CD4-positive, alpha-beta T cell treated with Interleukin-12 subunit alpha and Interleukin-12 subunit beta, for 1 hour (primary cell): ENCODE data around the gene L3MBTL4.

Experiments used
- DNase-seq: peaks from one replicate; pipeline ENCODE4 v3.0.0-alpha.2; 2020

Gene L3MBTL4

DNA sequence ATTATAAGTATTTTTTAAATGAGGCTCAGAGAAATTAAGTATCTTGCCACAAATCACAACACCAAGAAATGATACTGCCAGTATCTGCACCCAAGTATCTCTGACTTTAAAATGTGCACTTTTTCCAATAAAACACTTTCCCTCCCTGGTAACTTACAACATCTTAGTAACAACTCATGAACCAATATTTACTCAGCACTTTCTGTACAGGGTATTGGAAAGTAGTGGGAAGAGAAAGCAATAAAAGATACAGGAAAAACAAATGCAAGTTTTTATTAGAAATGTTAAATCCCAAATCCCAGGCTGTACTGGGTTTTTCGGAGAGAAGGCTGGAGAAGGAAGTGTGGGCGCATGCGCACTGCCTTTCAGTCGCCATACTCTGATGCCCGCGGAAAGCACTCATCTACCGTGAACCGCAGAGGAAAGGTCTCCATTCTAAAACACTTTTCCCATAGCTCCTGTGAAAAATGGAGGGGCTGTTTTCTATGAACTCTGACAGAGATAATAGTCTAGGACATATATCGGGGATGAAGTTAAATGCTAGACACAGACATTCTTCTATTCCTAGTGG lies 52.1 kb downstream of the L3MBTL4 start:
- no peak for DNase-seq

GRCh38 chr18:6357668-6358067 lies 57.0 kb downstream of the L3MBTL4 start:
- DNase-seq: no peak

DNA sequence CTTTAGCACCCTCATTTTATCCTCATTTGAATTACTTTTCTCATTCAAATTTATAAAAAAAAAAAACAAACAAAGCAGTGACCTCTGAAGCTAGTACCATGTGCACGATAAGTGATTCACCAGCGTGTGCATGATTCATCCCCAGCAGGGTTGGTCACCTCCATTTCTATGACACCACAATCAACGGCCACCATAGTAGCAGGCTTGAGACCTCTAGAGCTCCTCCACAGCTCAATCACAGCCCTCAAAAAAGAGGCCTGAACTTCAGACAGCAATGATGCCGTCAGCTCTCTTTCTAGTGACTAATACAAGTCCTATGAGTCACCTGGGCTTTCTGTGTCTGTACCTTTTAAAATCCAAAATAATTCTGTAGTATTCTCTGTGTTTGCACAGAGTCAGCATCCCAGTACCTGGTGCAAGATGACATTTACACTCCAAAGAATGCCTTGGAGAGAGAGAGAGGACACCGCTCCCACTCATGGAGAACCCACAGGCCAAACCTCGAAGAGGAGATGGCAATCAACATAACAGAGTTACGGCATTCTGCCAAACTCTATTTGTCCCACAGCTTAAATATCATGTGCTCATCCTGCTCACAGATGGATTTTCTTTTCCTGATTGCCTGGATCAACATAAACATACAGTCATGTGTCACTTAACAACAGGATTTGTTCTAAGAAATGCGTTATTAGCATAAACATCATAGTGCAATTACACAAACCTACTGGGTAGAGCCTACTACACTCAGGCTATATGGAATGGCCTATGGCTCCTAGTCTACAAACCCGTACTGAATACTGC lies 58.7 kb downstream of the L3MBTL4 start:
- no peak for DNase-seq

GRCh38 chr18:6352275-6352674 lies 62.4 kb downstream of the L3MBTL4 start:
- DNase-seq: no peak

DNA sequence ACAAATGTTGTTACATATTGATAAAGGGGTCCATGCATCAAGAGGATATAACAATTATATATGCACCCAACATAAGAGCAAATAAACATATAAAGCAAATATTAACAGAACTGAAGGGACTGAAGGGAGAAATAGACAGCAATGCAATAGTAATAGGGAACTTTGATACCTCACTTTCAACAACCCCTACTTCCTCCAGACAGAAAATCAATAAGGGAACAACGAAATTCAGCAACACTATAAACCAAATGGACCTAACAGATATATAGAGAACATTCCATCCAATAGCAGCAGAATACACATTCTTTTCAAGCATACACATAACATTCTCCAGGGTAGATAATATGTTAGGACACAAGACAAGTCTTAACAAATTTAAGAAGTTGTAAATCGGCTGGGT lies 71.7 kb downstream of the L3MBTL4 start:
- no peak for DNase-seq

DNA sequence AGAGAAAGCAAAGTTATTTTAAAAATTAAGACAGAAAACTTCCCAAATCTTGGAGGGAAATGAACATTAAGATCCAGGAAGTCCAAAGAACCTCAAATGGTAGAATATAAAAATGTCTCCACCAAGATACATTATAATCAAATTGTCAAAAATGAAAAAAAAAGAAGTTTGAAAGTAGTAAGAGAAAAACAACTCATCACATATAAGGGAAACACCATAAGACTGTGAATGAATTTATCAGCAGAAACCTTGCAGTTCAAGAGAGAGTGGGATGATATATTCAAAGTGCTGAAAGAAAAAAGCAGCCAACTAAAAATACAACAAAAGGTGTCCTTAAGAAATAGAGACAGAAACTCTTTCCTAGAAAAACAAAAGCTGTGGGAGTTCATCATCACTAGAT lies 73.0 kb downstream of the L3MBTL4 start:
- DNase-seq: no peak

DNA sequence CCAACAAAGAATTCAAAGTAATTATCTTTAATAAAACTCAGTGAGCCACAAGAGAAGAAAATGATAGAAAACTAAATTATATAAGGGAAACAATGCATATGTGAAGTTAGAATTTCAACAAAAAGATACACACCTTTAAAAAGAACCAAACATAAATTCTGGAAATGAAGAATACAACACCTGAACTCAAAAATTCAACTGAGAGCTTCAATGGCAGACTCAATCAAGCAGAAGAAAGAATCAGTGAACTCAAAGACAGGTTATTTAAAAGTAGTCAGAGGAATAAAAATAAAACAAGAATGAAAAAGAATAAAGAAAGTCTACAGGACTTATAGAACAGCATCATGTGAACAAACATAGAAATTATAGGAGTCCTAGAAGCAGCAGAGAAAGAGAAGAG lies 73.4 kb downstream of the L3MBTL4 start:
- no peak for DNase-seq

DNA sequence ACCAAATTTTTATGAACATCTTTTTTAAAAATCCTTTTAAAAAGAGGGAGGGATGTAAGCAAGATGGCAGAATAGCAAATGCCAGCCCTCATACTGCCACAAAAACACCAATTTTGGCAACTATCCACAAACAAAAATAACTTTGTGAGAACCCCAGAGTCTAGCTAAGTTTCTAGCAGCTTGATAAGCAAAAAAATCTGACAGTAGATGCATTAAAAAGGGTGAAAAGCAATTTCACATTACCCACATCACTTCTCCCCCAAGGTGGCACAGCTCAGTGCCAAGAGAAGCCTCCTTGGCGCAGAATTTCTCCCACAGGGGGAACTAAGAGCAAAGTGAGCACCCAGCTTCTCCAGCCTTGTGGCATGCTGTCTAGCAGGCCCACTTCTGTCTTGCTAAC lies 74.6 kb downstream of the L3MBTL4 start:
- DNase-seq: no peak

GRCh38 chr18:6336239-6336638 lies 78.5 kb downstream of the L3MBTL4 start:
- no peak for DNase-seq

- no peak for DNase-seq
Measured at GRCh38 chr18:6333981-6334380, 80.7 kb downstream of the L3MBTL4 start.

GRCh38 chr18:6331872-6332271 lies 82.8 kb downstream of the L3MBTL4 start:
- DNase-seq: no peak

- DNase-seq: no peak
Measured at GRCh38 chr18:6330786-6331185, 83.9 kb downstream of the L3MBTL4 start.

GRCh38 chr18:6328621-6329010 lies 86.1 kb downstream of the L3MBTL4 start:
- no peak for DNase-seq

- no peak for DNase-seq
Measured at GRCh38 chr18:6327895-6328620, 86.7 kb downstream of the L3MBTL4 start.

DNA sequence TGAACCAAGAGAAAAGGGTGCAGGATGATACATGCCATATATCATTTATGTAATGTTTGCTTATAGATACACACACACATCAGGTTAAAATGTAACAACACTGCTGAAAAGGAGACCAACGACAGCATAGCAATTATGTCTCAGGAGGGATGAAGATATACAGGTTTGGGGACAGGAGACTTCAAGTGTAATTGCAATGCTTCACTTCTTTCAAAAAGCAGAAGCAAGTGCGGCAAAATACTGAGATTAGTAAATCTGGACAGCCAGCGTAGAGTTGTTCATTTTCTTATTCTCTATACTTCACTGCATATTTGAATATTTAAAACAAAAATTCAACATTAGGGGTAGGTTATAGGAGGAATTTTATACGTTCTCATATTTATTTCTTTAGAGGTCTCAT lies 87.2 kb downstream of the L3MBTL4 start:
- no peak for DNase-seq

- no peak for DNase-seq
Measured at GRCh38 chr18:6326566-6326965, 88.1 kb downstream of the L3MBTL4 start.

- DNase-seq: no peak
Measured at GRCh38 chr18:6323319-6323889, 91.3 kb downstream of the L3MBTL4 start.

DNA sequence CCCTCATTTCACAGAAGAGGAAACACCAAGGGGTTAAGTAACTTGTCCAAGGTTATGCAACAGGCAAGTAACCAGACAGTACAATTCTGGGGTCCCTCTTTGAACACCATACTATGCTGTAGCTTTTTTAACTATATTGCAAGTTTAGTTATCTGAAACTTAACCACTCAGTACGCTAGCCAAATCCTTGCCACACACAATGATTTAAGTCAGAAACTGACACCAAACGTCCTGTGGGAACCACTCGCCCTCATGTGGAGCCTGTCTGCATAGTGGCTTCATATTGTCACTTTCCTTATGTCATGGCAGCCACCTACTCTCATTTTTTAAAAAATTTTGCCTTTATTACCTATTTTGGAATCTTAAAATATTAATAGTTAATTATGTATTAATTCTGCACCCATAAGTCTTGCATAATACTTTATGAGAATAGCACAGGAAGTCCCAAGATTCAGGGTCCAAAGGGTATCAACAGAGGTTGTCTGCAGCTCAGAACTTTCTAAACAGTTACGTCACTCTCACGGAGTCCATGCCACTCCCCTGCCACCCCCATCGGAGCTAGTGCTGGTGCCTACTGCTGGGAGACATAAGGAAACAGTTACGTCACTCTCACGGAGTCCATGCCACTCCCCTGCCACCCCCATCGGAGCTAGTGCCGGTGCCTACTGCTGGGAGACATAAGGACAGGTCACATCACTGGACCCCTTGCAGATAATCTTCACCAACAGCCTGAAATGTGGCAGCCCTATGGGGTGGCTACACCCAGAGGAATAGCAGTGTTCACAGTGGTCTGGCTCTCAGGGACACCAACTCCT lies 99.0 kb downstream of the L3MBTL4 start:
- DNase-seq: no peak

DNA sequence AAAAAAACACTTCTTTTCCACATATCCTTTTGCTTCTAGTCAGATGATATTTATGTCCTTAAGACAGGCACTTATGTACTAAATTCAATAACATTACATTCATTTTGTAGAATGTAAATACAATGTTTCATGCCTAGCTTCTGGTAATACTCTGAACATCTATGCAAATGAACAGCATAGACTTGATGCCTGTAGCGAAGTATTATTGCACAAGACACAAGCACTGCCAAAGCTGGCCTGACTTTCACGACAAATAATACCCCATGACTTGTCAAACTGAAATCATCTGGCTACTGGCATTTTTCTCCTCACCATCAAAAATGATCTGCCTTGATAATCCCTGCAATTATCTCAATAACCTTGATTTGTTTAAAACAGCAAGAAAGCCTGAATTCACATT lies 101.3 kb downstream of the L3MBTL4 start:
- no peak for DNase-seq

GRCh38 chr18:6311456-6312215 lies 103.1 kb downstream of the L3MBTL4 start:
- DNase-seq: no peak

GRCh38 chr18:6310714-6311113 lies 104.0 kb downstream of the L3MBTL4 start:
- no peak for DNase-seq

DNA sequence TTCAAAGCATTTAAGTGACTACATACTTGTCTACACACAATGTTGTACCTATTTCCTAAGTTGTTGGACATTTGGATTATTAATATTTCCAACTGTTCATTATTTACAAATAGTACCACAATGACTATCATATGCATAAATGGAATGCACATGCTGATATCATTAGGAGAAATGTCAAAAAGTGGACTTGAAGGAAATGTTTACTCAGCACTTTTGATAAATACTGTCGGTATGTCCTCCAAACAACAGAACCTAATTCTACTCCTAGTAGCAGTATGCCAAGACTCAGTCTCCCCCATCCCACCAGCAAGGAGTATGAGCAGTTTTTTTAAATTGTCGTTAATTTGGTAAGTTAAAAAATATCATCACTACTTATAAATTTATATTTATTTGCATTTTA lies 116.8 kb downstream of the L3MBTL4 start:
- no peak for DNase-seq
